ENCODE results near the gene PAK1.

Gene PAK1

GRCh38 chr11:77474684-77475060 is 778 bp upstream of the PAK1 start:
- Histone ChIP-seq H3K4me3 (ENCODE audit: low read length) (peak overlapping the region; percentile 76), H3K36me3 (ENCODE audit: insufficient read depth, low read length) (no peaks in the 10 kb centered on the region), H3K9ac (ENCODE audit: low read depth, low read length) (no peak overlapping the region), H3K9me3 (ENCODE audit: insufficient read depth, low read depth, low read length) (no peaks in the 10 kb centered on the region), H3K27me3 (ENCODE audit: insufficient read depth, low read length) (no peaks in the 10 kb centered on the region), H3K27ac (ENCODE audit: low read depth, low read length) (peak overlapping the region; percentile 67; the same call in 1 of the 2 replicates), H3K4me1 (ENCODE audit: insufficient read depth, low read length) (peaks cover 42% of the 10 kb centered on the region)
- 79% methylated on average over 9 of the region's 10 CpGs for WGBS

DNA sequence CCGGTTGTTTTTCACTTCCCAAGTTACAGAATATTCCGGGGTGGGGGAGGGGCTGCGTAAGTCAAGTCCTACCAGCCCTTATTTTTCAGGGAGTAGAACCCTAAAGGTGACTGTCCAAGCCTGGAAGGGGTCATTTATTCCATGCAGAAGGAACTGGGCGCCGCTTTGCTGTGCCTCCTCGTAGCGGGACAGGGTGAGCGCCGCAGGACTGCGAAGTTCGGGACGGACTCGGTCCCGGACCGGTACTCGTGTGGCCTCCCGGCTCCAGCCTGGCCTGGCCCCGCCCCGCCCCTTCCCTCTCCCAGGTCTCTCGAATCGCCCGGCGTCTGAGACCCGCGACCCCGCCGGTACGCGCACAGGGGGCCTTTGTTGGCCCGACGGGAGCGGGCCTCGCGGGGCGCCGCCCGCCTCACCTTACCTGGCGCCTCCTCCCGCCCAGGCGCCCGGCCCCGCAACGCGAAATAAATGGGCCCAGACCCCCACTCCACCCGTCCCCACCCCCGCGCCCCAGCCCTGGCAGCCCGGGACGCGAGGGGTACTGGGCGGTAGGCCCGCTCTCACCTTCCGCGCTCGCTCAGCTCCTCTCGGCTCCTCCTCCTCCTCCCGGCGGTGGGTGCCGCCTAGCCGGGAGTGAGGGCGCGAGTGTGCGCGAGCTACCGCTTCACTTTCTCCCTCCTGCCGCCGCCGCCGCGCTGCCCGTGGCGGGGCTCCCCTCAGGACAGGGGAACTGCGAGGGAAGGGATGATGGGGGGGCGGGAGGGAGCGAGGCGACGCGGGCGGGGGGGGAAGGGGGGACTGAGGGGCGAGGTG is 698 bp downstream of the PAK1 start:
- Histone ChIP-seq H3K9me3 (ENCODE audit: insufficient read depth, low read depth, low read length) (no peaks in the 10 kb centered on the region), H3K4me1 (ENCODE audit: insufficient read depth, low read length) (peaks cover 48% of the 10 kb centered on the region), H3K36me3 (ENCODE audit: insufficient read depth, low read length) (no peaks in the 10 kb centered on the region), H3K4me3 (ENCODE audit: low read length) (peak overlapping the region; percentile 76), H3K9ac (ENCODE audit: low read depth, low read length) (peak overlapping the region; percentile 88), H3K27me3 (ENCODE audit: insufficient read depth, low read length) (no peaks in the 10 kb centered on the region), H3K27ac (ENCODE audit: low read depth, low read length) (peak overlapping the region; percentile 93)
- under 1% methylated on average over 77 of the region's 80 CpGs for WGBS

DNA sequence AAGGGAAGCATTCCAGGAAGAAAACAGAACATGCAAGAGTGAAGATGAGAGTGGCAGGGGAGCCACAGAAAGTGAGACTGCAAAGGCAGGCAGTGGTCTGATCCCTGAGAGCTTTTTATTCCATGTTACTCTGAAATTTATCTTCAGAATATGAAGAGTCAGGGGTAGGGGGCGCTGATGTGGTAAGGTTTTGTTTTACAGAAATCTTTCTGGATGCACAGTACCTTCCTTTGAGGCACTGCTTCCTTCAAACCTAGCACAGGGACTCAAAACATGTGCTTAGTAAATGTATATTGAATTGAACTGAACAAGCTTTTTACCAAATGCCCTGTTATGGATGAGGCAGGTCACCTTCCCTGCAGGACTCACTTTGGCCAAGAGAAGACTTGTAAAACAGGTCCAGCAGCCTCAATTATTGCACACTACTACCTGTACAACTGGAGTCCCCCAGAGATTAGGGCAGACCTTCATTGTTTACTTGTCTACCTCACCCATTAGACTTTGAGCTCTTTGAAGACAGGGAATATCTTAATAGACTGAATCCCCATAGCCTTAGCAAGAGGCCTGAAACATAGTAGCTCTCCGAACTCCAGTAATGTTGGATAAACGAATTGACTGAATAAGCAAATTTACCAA is 2.2 kb downstream of the PAK1 start:
- Histone ChIP-seq H3K36me3 (ENCODE audit: insufficient read depth, low read length) (no peaks in the 10 kb centered on the region), H3K9me3 (ENCODE audit: insufficient read depth, low read depth, low read length) (no peaks in the 10 kb centered on the region), H3K27me3 (ENCODE audit: insufficient read depth, low read length) (no peaks in the 10 kb centered on the region), H3K9ac (ENCODE audit: low read depth, low read length) (peak overlapping the region; percentile 88), H3K4me1 (ENCODE audit: insufficient read depth, low read length) (peaks cover 63% of the 10 kb centered on the region), H3K4me3 (ENCODE audit: low read length) (peak overlapping the region; percentile 76), H3K27ac (ENCODE audit: low read depth, low read length) (peak overlapping the region; percentile 93)
- WGBS: 32% methylated on average over 3 of the region's 3 CpGs

DNA sequence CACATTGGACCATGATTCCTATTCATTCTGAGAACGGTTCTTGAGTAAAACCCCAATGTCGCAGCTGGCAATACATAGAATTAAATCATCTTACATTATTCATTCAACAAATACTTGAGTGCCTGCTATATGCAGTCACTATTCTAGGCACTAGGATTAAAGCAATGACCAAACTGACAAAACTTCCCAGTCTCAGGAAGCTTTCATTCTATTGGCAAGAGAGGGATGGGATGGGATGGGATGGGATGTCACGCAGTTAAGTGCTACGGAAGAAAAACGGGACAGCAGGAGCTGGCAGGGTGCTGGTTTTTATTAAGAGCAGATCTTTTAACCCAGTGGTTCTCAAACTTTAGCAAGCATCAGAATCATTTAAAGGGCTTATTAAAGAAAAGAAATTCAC is 2.9 kb downstream of the PAK1 start:
- no peaks in the 10 kb centered on the region for H3K27me3 ChIP-seq (ENCODE audit: insufficient read depth, low read length)
- peak overlapping the region; percentile 93 for H3K27ac ChIP-seq (ENCODE audit: low read depth, low read length)
- WGBS: 9% methylated on average over 5 of the region's 5 CpGs
- H3K4me3 ChIP-seq (ENCODE audit: low read length): peak overlapping the region; percentile 76
- peak overlapping the region; percentile 88 for H3K9ac ChIP-seq (ENCODE audit: low read depth, low read length)
- no peaks in the 10 kb centered on the region for H3K9me3 ChIP-seq (ENCODE audit: insufficient read depth, low read depth, low read length)
- peaks cover 61% of the 10 kb centered on the region for H3K4me1 ChIP-seq (ENCODE audit: insufficient read depth, low read length)
- no peaks in the 10 kb centered on the region for H3K36me3 ChIP-seq (ENCODE audit: insufficient read depth, low read length)

- no peaks in the 10 kb centered on the region for H3K27me3 ChIP-seq (ENCODE audit: insufficient read depth, low read length)
- peak overlapping the region; percentile 88 for H3K9ac ChIP-seq (ENCODE audit: low read depth, low read length)
- H3K27ac ChIP-seq (ENCODE audit: low read depth, low read length): peak overlapping the region; percentile 93
- WGBS: 12% methylated on average over 2 of the region's 2 CpGs
- H3K4me1 ChIP-seq (ENCODE audit: insufficient read depth, low read length): peaks cover 61% of the 10 kb centered on the region
- H3K9me3 ChIP-seq (ENCODE audit: insufficient read depth, low read depth, low read length): no peaks in the 10 kb centered on the region
- H3K36me3 ChIP-seq (ENCODE audit: insufficient read depth, low read length): no peaks in the 10 kb centered on the region
- peak overlapping the region; percentile 76 for H3K4me3 ChIP-seq (ENCODE audit: low read length)
These were observed 3.4 kb downstream of the PAK1 start for GRCh38 chr11:77470504-77470903.

GRCh38 chr11:77468527-77468926 is 5.4 kb downstream of the PAK1 start:
- no peak overlapping the region for H3K4me3 ChIP-seq (ENCODE audit: low read length)
- H3K9me3 ChIP-seq (ENCODE audit: insufficient read depth, low read depth, low read length): no peaks in the 10 kb centered on the region
- H3K27ac ChIP-seq (ENCODE audit: low read depth, low read length): peak overlapping the region; percentile 93
- no peaks in the 10 kb centered on the region for H3K36me3 ChIP-seq (ENCODE audit: insufficient read depth, low read length)
- 92% methylated on average over 1 of the region's 1 CpG for WGBS
- H3K27me3 ChIP-seq (ENCODE audit: insufficient read depth, low read length): no peaks in the 10 kb centered on the region
- H3K4me1 ChIP-seq (ENCODE audit: insufficient read depth, low read length): peaks cover 79% of the 10 kb centered on the region
- H3K9ac ChIP-seq (ENCODE audit: low read depth, low read length): peak overlapping the region; percentile 22; the same call in 1 of the 2 replicates

DNA sequence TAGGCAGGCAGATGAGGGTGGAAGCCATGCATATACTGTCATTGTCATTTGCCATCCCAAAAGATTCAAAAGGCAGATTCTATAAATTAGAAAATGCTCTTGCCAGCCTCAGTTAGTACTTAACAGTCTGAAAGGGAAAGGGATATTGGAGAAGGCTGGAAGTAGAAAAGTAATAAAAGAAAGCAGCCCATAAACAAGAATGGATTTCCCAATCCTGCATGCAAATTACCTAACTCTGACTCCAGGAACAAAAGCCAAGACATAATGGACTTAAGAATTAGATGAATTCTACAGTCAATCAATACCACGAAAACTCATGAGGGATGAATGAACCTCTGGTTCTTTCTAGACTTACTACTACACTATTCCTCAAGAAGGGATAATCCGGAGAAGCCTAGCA is 5.9 kb downstream of the PAK1 start:
- Histone ChIP-seq H3K4me1 (ENCODE audit: insufficient read depth, low read length) (peaks cover 84% of the 10 kb centered on the region), H3K27ac (ENCODE audit: low read depth, low read length) (peak overlapping the region; percentile 93), H3K27me3 (ENCODE audit: insufficient read depth, low read length) (no peaks in the 10 kb centered on the region), H3K9me3 (ENCODE audit: insufficient read depth, low read depth, low read length) (no peaks in the 10 kb centered on the region), H3K4me3 (ENCODE audit: low read length) (no peak overlapping the region), H3K36me3 (ENCODE audit: insufficient read depth, low read length) (no peaks in the 10 kb centered on the region), H3K9ac (ENCODE audit: low read depth, low read length) (0 out of 2 replicates have a peak overlapping the region, but pooled peaks have one; percentile 22)
- WGBS: 71% methylated on average over 1 of the region's 2 CpGs

DNA sequence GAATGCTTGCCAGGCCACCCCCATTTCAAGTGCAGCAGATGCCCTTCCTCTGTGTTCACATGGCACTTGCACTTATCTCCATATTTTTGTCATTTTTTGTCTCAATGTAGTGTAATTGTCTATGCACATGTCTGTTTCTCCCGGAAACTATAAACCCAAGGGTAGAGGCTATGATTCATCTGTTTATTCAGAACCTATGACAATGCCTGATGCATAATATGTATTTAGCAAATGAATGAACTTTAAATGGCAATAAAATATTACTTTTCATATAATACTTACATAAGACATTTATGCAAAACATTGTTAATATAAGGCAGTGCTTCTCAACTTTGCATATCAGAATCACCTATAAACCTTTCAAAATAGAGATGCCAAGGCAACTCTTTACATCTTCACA is 6.7 kb downstream of the PAK1 start:
- H3K9me3 ChIP-seq (ENCODE audit: insufficient read depth, low read depth, low read length): no peaks in the 10 kb centered on the region

DNA sequence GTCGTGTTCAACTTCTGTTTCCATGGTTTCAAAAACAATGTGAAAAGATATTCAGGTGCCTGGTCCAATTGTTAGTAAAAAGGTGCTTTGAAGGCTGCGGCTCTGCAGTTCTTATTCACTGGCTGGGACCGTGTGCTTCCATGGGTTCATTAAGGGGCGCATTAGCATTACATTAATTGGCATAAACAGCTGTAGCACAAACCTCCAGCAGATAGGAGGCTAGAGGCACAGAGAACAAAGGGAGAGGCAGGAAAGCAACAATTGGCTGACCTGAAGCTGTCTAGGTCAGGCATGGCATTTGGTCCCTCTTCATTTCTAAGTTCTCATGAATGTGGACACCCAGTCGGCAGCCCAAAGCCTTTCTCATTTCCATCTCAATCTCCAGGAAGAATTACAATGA is 16.6 kb downstream of the PAK1 start:
- peak overlapping the region; percentile 62 for H3K27ac ChIP-seq (ENCODE audit: low read depth, low read length)
- WGBS: 18% methylated on average over 5 of the region's 5 CpGs
- no peaks in the 10 kb centered on the region for H3K9me3 ChIP-seq (ENCODE audit: insufficient read depth, low read depth, low read length)
- 0 out of 2 replicates have a peak, but pooled peaks cover under 1% of the 10 kb centered on the region for H3K36me3 ChIP-seq (ENCODE audit: insufficient read depth, low read length)
- peak overlapping the region; percentile 6; the same call in 1 of the 2 replicates for H3K4me3 ChIP-seq (ENCODE audit: low read length)
- peaks cover 76% of the 10 kb centered on the region for H3K4me1 ChIP-seq (ENCODE audit: insufficient read depth, low read length)
- H3K9ac ChIP-seq (ENCODE audit: low read depth, low read length): no peak overlapping the region
- H3K27me3 ChIP-seq (ENCODE audit: insufficient read depth, low read length): no peaks in the 10 kb centered on the region

More for the DNA sequence above, 6.7 kb downstream of the PAK1 start:
- Histone ChIP-seq H3K4me1 (ENCODE audit: insufficient read depth, low read length) (peaks cover 81% of the 10 kb centered on the region), H3K4me3 (ENCODE audit: low read length) (no peak overlapping the region), H3K9ac (ENCODE audit: low read depth, low read length) (no peak overlapping the region), H3K27ac (ENCODE audit: low read depth, low read length) (no peak overlapping the region), H3K36me3 (ENCODE audit: insufficient read depth, low read length) (no peaks in the 10 kb centered on the region), H3K27me3 (ENCODE audit: insufficient read depth, low read length) (no peaks in the 10 kb centered on the region)
- 100% methylated on average over 1 of the region's 1 CpG for WGBS

GRCh38 chr11:77455740-77456139 is 18.2 kb downstream of the PAK1 start:
- H3K4me1 ChIP-seq (ENCODE audit: insufficient read depth, low read length): peaks cover 74% of the 10 kb centered on the region
- H3K9me3 ChIP-seq (ENCODE audit: insufficient read depth, low read depth, low read length): no peaks in the 10 kb centered on the region
- no peaks in the 10 kb centered on the region for H3K27me3 ChIP-seq (ENCODE audit: insufficient read depth, low read length)
- peak overlapping the region; percentile 33; the same call in 1 of the 2 replicates for H3K27ac ChIP-seq (ENCODE audit: low read depth, low read length)
- no peak overlapping the region for H3K9ac ChIP-seq (ENCODE audit: low read depth, low read length)
- H3K36me3 ChIP-seq (ENCODE audit: insufficient read depth, low read length): peaks cover 3% of the 10 kb centered on the region
- no peak overlapping the region for H3K4me3 ChIP-seq (ENCODE audit: low read length)

DNA sequence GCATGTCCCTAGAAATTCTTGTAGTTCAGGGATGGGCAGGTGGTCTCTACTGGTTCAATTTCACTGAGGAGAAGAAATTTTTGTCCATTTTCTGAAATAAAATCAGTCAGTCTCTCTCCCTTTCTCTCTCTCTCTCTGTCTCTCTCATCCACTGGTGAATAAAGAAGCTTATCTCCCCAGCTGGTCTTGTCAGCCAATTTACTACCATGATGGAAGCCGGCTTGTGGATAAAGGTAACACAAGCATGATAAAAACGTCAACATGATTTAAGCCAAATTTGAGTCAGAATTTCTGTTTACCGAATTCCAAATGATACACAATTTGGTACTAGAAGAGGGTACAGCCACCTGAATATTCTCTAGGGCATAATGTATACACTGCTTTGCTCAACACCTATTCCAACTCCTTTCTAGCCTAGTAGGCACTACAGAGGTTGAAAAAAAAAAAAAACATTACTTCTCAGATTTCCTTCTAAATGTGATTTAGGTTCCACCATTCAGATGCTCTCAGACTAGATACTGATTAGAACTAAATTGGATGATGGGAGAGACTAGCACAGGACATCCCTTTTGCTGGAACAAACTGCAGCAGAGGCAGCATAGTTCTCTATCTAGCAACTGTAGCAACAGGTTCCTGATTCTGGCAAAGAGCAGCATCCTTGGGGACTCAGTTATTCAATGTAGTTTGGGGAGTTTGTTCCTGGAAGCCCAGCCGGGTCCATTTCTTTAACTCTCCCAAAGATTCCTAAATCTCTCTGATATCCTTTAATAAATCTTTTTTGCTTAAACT is 18.8 kb downstream of the PAK1 start:
- H3K27me3 ChIP-seq (ENCODE audit: insufficient read depth, low read length): no peaks in the 10 kb centered on the region
- WGBS: 44% methylated on average over 4 of the region's 4 CpGs
- no peak overlapping the region for H3K9ac ChIP-seq (ENCODE audit: low read depth, low read length)
- H3K4me1 ChIP-seq (ENCODE audit: insufficient read depth, low read length): peaks cover 74% of the 10 kb centered on the region
- H3K9me3 ChIP-seq (ENCODE audit: insufficient read depth, low read depth, low read length): no peaks in the 10 kb centered on the region
- no peak overlapping the region for H3K27ac ChIP-seq (ENCODE audit: low read depth, low read length)
- no peak overlapping the region for H3K4me3 ChIP-seq (ENCODE audit: low read length)
- peaks cover 3% of the 10 kb centered on the region for H3K36me3 ChIP-seq (ENCODE audit: insufficient read depth, low read length)
